Measurements from ENCODE around the gene PLA2G2F. TPM values are rescaled to one million over a fixed set of nuclear protein-coding genes. Genes with fewer than 3 reads are reported as not detected.

PLA2G2F gene
- total RNA-seq: not detected

GRCh38 chr1:20138961-20139550, at the start of gene PLA2G2F:
TSS of gene PLA2G2F (plus strand) at chr1:20139323. CDS start at chr1:20139428, 105 bp downstream.
- no peaks in the 10 kb centered on the region for H3K27me3 ChIP-seq
- no peak for TF ChIP-seq CTCF (IDR thresholded peaks at IDR 0.05)
- H3K4me1 ChIP-seq: no peaks in the 10 kb centered on the region
- no peak within 1 kb of the TSS for H3K4me3 ChIP-seq
- H3K9me3 ChIP-seq: no peaks in the 10 kb centered on the region
- H3K36me3 ChIP-seq: no peaks in the 10 kb centered on the region
- intact Hi-C loops (cut with DNase I): no loop called here
- H3K27ac ChIP-seq: no peak within 1 kb of the TSS
- no peak for DNase-seq (ENCODE audit: low spot score in 2 of 2)

- Histone ChIP-seq H3K36me3 (peaks cover 0 to 3% of the 10 kb centered on the region in 2 donors), H3K27ac (no peak overlapping the region), H3K27me3 (no peaks in the 10 kb centered on the region), H3K9me3 (no peaks in the 10 kb centered on the region), H3K4me3 (no peak overlapping the region), H3K4me1 (no peaks in the 10 kb centered on the region)
- TF ChIP-seq CTCF (IDR thresholded peaks at IDR 0.05): no peak
- DNase-seq (ENCODE audit: low spot score in 2 of 2): no peak
- intact Hi-C loops (cut with DNase I): no loop called here
Measured at GRCh38 chr1:20089328-20090077, 49.6 kb upstream of the PLA2G2F start.

GRCh38 chr1:20090119-20090518, 49.0 kb upstream of the PLA2G2F start:
- no peak overlapping the region for H3K4me3 ChIP-seq
- no peak for TF ChIP-seq CTCF (IDR thresholded peaks at IDR 0.05)
- no peak overlapping the region for H3K27ac ChIP-seq
- no peak for DNase-seq (ENCODE audit: low spot score in 2 of 2)
- peaks cover 0 to 3% of the 10 kb centered on the region in 2 donors for H3K36me3 ChIP-seq
- intact Hi-C loops (cut with DNase I): no loop called here
- H3K27me3 ChIP-seq: no peaks in the 10 kb centered on the region
- H3K4me1 ChIP-seq: no peaks in the 10 kb centered on the region
- H3K9me3 ChIP-seq: no peaks in the 10 kb centered on the region

- Histone ChIP-seq H3K27ac (no peak overlapping the region), H3K36me3 (peaks cover 0 to 3% of the 10 kb centered on the region in 2 donors), H3K4me3 (no peak overlapping the region), H3K4me1 (no peaks in the 10 kb centered on the region), H3K27me3 (no peaks in the 10 kb centered on the region), H3K9me3 (no peaks in the 10 kb centered on the region)
- no peak for DNase-seq (ENCODE audit: low spot score in 2 of 2)
- intact Hi-C loops (cut with DNase I): no loop called here
- TF ChIP-seq CTCF (IDR thresholded peaks at IDR 0.05): no peak
Measured at GRCh38 chr1:20090641-20091040, 48.5 kb upstream of the PLA2G2F start.

GRCh38 chr1:20093303-20093702, 45.8 kb upstream of the PLA2G2F start:
- TF ChIP-seq CTCF (IDR thresholded peaks at IDR 0.05): no peak
- DNase-seq (ENCODE audit: low spot score in 2 of 2): no peak
- Histone ChIP-seq H3K27me3 (no peaks in the 10 kb centered on the region), H3K4me3 (no peak overlapping the region), H3K36me3 (no peaks in the 10 kb centered on the region), H3K4me1 (no peaks in the 10 kb centered on the region), H3K9me3 (peaks cover 0 to 4% of the 10 kb centered on the region in 2 donors), H3K27ac (peak overlapping the region in 1 of 2 donors; percentile 27)
- intact Hi-C loops (cut with DNase I): no loop called here
